A673 (cell line): ENCODE data around the gene IGSF1. TPM values are rescaled to one million over a fixed set of nuclear protein-coding genes. Genes with fewer than 3 reads are reported as not detected.

Experiments used
- BruUV-seq: library from RNA; stranded (reverse); fragments of 400-500 nt; replicated peaks from 2 replicates; lab custom pipeline; 2021; lab: Mats Ljungman, UMichigan
- CTCF ChIA-PET: fragments of 300-600 bp; sonication (Branson Sonifier 250); formaldehyde crosslinking; loops from one replicate; lab custom pipeline; 2022; ENCODE audit warnings: antibody characterized with exemption; lab: Charles Lee
- POLR2A ChIA-PET: fragments of 300-600 bp; sonication (Branson Sonifier 250); formaldehyde crosslinking; loops from one replicate; lab custom pipeline; 2022; ENCODE audit warnings: antibody characterized with exemption; ENCODE audit not compliant: low non-redundant PET; lab: Charles Lee
- DNase-seq: peaks from one replicate; pipeline ENCODE4 v3.0.0-alpha.2; 2015; ENCODE audit warnings: low spot score
- H3K27ac ChIP-seq: fragments of 200-600 bp; sonication (generic); 2 replicates; pipeline ENCODE4 v1.5.1; 2016; ENCODE audit warnings: mixed run types, low read depth, mild to moderate bottlenecking, mixed read lengths, antibody characterized with exemption, low read length; ENCODE audit not compliant: poor library complexity, severe bottlenecking
- H3K27me3 ChIP-seq: fragments of 200-600 bp; sonication (generic); replicated peaks from 2 replicates; pipeline ENCODE4 v1.6.1; 2017; ENCODE audit warnings: mixed run types, low read depth, mild to moderate bottlenecking, mixed read lengths, antibody characterized with exemption, low read length; ENCODE audit not compliant: insufficient read depth, poor library complexity
- H3K36me3 ChIP-seq: fragments of 200-600 bp; sonication (generic); 2 replicates; pipeline ENCODE4 v1.6.1; 2016; ENCODE audit warnings: mixed run types, mild to moderate bottlenecking, mixed read lengths, antibody characterized with exemption, low read length; ENCODE audit not compliant: insufficient read depth, poor library complexity, severe bottlenecking
- H3K4me1 ChIP-seq: fragments of 200-600 bp; sonication (generic); 2 replicates; pipeline ENCODE4 v1.6.1; 2017; ENCODE audit warnings: mixed run types, mild to moderate bottlenecking, mixed read lengths, antibody characterized with exemption, low read length; ENCODE audit not compliant: insufficient read depth, poor library complexity, severe bottlenecking
- H3K4me3 ChIP-seq: fragments of 200-600 bp; sonication (generic); 2 replicates; pipeline ENCODE4 v1.5.1; 2016; ENCODE audit warnings: low read depth, mixed run types, mild to moderate bottlenecking, mixed read lengths, low read length; ENCODE audit not compliant: poor library complexity, severe bottlenecking
- H3K9me3 ChIP-seq: fragments of 200-600 bp; sonication (generic); 2 replicates; pipeline ENCODE4 v1.6.1; 2016; ENCODE audit warnings: mixed run types, low read depth, mild to moderate bottlenecking, mixed read lengths, antibody characterized with exemption, low read length; ENCODE audit not compliant: poor library complexity, severe bottlenecking
- EZH2 ChIP-seq: fragments of 200-600 bp; sonication (generic); IDR thresholded peaks from 2 replicates; pipeline ENCODE4 v1.6.1; 2017; ENCODE audit warnings: borderline replicate concordance, low read depth, mild to moderate bottlenecking, mixed read lengths, antibody characterized with exemption, low read length; ENCODE audit not compliant: poor library complexity, severe bottlenecking
- intact Hi-C: fragments of 100-400 bp; cut with micrococcal nuclease; formaldehyde crosslinking; loops from one replicate; pipeline ENCODE4 v1.10.0; 2022; ENCODE audit not compliant: unreplicated experiment
- total RNA-seq: library from RNA; stranded (reverse); gene quantifications from 2 replicates; pipeline ENCODE4 v1.2.3, GENCODE V29; 2021
- TF ChIP-seq, protein P1 (sequence below): fragments of 300-800, 200-600 bp; sonication (generic); conservative IDR thresholded peaks from 2 replicates; pipeline ENCODE4 v1.5.1; 2017; ENCODE audit warnings: low read depth, mild to moderate bottlenecking, antibody characterized with exemption, low read length, moderate library complexity, mixed read lengths

IGSF1 gene
- total RNA-seq, 1 experiment from 2014 or later, result not detected

DNA sequence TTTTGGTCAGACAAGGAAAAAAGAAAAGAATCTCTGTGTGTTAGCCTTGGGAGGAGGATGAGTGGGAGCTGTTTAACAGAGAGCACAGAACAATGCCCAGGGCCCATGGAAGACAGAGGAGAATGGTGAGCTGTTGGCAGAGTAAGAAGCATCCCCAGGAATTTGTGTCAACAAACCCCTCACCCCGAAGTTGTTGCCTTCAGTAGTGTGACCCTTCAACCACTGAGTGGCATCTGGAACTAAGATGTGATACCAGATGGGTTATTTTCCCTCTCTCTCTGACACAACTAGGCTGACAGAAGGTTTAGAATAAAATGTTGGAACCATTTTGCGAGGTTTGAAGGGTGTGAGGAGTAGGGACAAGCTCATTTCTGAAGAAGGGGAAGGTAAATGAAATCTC is 25.1 kb downstream of the IGSF1 start:
- H3K4me3 ChIP-seq, result no peak overlapping the region
- TF ChIP-seq, protein P1, sequence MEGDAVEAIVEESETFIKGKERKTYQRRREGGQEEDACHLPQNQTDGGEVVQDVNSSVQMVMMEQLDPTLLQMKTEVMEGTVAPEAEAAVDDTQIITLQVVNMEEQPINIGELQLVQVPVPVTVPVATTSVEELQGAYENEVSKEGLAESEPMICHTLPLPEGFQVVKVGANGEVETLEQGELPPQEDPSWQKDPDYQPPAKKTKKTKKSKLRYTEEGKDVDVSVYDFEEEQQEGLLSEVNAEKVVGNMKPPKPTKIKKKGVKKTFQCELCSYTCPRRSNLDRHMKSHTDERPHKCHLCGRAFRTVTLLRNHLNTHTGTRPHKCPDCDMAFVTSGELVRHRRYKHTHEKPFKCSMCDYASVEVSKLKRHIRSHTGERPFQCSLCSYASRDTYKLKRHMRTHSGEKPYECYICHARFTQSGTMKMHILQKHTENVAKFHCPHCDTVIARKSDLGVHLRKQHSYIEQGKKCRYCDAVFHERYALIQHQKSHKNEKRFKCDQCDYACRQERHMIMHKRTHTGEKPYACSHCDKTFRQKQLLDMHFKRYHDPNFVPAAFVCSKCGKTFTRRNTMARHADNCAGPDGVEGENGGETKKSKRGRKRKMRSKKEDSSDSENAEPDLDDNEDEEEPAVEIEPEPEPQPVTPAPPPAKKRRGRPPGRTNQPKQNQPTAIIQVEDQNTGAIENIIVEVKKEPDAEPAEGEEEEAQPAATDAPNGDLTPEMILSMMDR, result no peak
- no peak for TF ChIP-seq EZH2
- BruUV-seq, result no TSS peak
- no peak for DNase-seq
- no peaks in the 10 kb centered on the region for H3K9me3 ChIP-seq
- ChIA-PET CTCF (no interaction called here), POLR2A (no interaction called here)
- H3K36me3 ChIP-seq, result no peaks in the 10 kb centered on the region
- no peaks in the 10 kb centered on the region for H3K27me3 ChIP-seq
- H3K27ac ChIP-seq, result no peak overlapping the region
- intact Hi-C loops, result loop anchor here (10.0 kb wide), 1 partner anchor 371 kb away; no protein-coding TSS in a partner anchor
- no peaks in the 10 kb centered on the region for H3K4me1 ChIP-seq

DNA sequence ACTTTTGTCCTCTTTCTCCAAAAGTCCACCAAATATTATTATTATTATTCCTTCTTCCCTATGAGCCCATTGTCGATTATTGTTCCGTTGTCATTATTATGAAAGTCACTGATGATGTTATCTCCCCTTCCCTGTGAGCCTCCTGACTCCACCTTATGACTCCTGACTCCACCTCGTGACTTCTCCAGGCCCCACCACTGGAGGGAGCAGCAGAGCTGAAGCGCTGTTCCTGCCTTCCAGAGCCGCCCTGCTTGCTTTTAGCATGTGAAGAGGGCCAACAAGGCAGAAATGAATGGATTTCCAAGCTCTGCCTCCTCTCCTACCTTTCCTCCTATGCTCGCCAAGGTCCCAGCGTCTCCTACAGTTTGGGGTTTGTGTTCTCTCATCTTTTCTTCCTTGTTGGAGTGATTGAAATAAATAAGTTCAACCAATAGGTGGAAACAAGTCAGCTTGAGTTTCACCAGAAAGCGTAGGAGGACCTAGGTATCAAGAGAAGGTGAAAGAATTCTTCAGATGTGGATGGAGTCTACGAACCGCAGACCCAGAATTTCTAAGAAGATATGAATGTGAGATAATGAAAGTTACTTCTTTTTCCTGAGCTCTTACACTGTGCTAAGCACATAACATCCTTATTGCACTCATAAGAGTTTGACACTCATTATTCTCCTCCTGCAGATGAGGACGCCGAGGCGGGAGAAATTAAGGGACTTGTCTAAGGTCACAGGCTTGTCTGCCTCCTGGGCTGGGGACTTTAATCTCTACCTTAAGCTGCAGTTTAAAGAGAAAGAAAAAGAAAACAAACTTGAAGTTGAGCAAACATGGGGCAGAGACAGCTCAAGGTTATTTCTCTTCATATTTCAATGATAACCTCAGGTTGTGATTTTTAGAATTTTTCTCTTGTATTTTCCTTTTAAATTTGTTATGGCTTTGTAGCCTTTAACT is 26.1 kb downstream of the IGSF1 start:
- peak; percentile 20 for DNase-seq
- no peak for TF ChIP-seq EZH2
- TF ChIP-seq, protein P1, result peak; percentile 52
- intact Hi-C loops, result loop anchor here (10.0 kb wide), 1 partner anchor 372 kb away; no protein-coding TSS in a partner anchor
- CTCF ChIA-PET, result no interaction called here
- H3K27me3 ChIP-seq, result no peaks in the 10 kb centered on the region
- H3K4me3 ChIP-seq, result no peak overlapping the region
- H3K27ac ChIP-seq, result no peak overlapping the region
- H3K9me3 ChIP-seq, result no peaks in the 10 kb centered on the region
- POLR2A ChIA-PET, result no interaction called here
- no peaks in the 10 kb centered on the region for H3K36me3 ChIP-seq
- no TSS peak for BruUV-seq
- no peaks in the 10 kb centered on the region for H3K4me1 ChIP-seq

DNA sequence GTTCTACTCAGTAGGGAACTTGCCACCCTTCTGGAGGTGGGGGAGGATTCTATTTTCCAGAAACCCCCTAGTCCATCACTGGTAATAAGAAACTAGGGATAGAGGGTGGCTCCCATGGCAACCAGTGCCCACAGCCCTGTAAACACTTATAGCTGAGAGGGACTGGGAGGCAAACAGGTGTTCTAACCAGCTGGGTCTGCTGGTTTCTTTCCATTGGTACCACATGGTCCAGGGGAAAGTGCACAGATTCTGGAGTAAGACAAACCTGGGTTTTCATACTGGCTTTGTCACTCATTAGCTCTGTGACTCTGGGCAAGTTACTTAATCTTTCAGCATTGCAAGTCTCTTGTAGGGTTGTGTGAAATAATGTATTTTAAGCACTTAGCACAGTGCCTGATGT is 26.9 kb downstream of the IGSF1 start:
- BruUV-seq, result no TSS peak
- Histone ChIP-seq H3K9me3 (no peaks in the 10 kb centered on the region), H3K27me3 (no peaks in the 10 kb centered on the region), H3K36me3 (no peaks in the 10 kb centered on the region), H3K4me3 (no peak overlapping the region), H3K27ac (no peak overlapping the region), H3K4me1 (no peaks in the 10 kb centered on the region)
- ChIA-PET POLR2A (no interaction called here), CTCF (no interaction called here)
- TF ChIP-seq EZH2, result no peak
- TF ChIP-seq, protein P1, result no peak
- no peak for DNase-seq
- intact Hi-C loops, result loop anchor here (10.0 kb wide), 1 partner anchor 373 kb away; no protein-coding TSS in a partner anchor
